GM12801 (cell line): ENCODE measurements around the gene EMC1.

Experiments used
- CTCF ChIP-seq: IDR thresholded peaks from one replicate; pipeline ENCODE4 v1.5.1; 2011; ENCODE audit warnings: control low read depth; ENCODE audit not compliant: insufficient read length; ENCODE audit errors: extremely low read depth

EMC1 gene

GRCh38 chr1:19178734-19179398, 72.5 kb downstream of the EMC1 start:
- TF ChIP-seq CTCF: no peak

GRCh38 chr1:19177811-19178210, 73.5 kb downstream of the EMC1 start:
- TF ChIP-seq CTCF: no peak

GRCh38 chr1:19169642-19170041, 81.7 kb downstream of the EMC1 start:
- no peak for TF ChIP-seq CTCF

- no peak for TF ChIP-seq CTCF
Observed at GRCh38 chr1:19167140-19167539, 84.2 kb downstream of the EMC1 start.

GRCh38 chr1:19166066-19166465, 85.3 kb downstream of the EMC1 start:
- no peak for TF ChIP-seq CTCF
